ENCODE data around the gene NKD2.
"Not testable (repeated sequence)": the region's sequence is repeated elsewhere in the genome, so short reads cannot be mapped to it uniquely, and the experiment has no call there.

NKD2 gene

GRCh38 chr5:1057485-1058082, 49.0 kb downstream of the NKD2 start:
- DNase-seq (ENCODE audit: low read depth): no peak

GRCh38 chr5:1058083-1058945, 49.7 kb downstream of the NKD2 start:
- no peak for DNase-seq (ENCODE audit: low read depth)

GRCh38 chr5:1058988-1059883, 50.6 kb downstream of the NKD2 start:
- no peak for DNase-seq (ENCODE audit: low read depth)

GRCh38 chr5:1059884-1060263, 51.3 kb downstream of the NKD2 start:
- no peak for DNase-seq (ENCODE audit: low read depth)

- no peak for DNase-seq (ENCODE audit: low read depth)
These were observed 52.0 kb downstream of the NKD2 start for GRCh38 chr5:1060535-1060981.

- DNase-seq (ENCODE audit: low read depth): not testable (repeated sequence)
These were observed 52.7 kb downstream of the NKD2 start for GRCh38 chr5:1061292-1061691.

GRCh38 chr5:1061916-1062315, 53.3 kb downstream of the NKD2 start:
- no peak for DNase-seq (ENCODE audit: low read depth)

DNA sequence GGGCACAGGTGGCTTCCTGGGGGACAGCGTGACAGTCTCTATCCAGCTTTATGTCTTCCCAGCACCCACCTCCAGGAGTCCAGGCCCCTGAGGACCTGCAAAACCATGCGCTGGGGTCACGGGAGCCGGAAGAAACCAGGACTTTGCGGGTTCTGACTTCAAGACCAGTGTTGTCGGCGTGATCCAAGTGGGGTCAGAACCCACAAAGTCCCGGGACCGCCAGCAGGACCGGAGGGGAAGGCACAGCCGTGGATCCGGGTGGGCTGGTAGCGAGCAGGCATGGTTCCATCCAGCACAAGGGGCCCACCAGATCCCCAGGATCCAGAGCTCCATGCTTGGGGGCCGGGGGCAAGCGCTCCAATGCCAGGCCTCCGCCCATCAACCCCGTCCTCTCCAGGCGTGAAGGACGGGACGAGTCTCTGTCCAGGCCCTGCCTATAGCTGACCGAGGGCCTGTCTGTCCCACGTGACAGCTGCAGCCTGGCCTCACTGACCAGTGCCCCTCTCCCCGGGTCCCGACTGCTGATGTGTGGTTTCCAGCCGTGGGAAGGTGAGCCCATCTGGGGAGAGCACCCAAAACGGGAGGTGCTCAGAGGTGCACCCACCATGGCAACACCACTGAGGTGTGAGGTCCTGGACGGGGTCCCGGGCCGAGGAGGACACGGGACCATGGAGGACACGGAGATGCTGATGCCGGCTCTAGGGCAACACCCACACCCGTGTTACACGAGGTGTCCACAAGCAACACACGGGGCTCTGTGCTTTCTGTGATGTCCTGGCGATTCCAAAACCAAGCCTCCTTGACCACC, 54.4 kb downstream of the NKD2 start:
- no peak for DNase-seq (ENCODE audit: low read depth)

DNA sequence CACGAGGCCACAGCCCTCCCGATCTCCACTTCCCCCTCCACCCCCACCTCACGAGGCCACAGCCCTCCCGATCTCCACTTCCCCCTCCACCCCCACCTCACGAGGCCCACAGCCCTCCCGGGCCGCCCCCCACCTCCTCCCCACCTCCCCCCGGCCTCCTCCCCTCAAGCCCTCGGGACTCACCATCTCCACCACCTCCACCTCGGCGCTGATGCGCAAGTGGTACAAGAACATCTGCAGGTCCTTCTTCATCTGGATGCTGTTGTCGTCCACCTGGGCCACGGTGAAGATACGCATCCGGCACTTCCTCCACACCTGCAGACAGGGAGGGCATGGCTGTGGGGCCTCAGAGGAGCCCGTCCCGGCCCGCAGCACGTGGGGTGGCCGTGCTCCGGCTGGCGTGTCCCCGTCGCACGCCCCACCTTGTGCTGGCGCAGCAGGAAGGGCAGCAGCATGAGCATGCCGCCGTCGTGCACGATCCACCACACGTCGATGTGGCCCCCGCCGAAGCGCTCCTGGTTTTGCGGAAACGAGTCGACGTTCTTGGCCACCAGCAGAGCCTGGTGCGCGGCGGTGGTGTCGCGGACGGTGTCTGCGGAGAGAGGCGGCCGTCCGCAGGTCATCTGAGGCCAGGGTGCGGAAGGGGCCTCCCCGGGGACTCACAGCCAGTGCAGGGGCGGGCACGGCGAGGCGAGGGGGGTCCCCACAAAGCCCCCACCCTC, 55.2 kb downstream of the NKD2 start:
- DNase-seq (ENCODE audit: low read depth): no peak

- DNase-seq (ENCODE audit: low read depth): no peak
These were observed 56.0 kb downstream of the NKD2 start for GRCh38 chr5:1064383-1065142.

DNA sequence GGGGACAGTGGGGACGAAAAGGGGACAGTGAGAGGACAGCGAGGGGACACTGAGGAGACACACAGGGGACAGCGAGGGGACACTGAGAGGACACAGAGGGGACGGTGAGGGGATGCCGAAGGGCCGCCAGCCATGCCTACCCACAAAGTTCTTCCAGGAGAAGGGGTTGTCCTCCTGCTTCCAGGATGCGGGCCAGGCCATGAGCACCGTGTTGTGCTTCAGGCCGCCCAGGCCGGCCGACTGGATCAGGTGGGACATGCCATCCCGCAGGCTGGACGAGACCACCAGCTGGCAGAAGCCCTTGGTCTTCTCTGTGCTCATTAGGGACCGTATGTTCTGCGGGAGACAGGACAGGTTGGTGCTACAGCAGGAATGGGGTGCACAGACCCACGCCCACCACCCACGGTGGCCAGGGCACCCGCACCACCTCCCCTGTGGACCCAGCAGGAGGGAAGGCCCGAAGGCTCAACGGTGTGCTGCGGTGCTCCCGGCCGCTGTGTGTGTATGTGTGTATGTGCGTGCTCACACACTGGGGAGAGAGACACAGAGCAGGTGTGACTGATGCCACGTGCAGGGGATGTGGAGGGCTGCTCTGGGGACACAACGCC, 56.6 kb downstream of the NKD2 start:
- DNase-seq (ENCODE audit: low read depth): no peak

DNA sequence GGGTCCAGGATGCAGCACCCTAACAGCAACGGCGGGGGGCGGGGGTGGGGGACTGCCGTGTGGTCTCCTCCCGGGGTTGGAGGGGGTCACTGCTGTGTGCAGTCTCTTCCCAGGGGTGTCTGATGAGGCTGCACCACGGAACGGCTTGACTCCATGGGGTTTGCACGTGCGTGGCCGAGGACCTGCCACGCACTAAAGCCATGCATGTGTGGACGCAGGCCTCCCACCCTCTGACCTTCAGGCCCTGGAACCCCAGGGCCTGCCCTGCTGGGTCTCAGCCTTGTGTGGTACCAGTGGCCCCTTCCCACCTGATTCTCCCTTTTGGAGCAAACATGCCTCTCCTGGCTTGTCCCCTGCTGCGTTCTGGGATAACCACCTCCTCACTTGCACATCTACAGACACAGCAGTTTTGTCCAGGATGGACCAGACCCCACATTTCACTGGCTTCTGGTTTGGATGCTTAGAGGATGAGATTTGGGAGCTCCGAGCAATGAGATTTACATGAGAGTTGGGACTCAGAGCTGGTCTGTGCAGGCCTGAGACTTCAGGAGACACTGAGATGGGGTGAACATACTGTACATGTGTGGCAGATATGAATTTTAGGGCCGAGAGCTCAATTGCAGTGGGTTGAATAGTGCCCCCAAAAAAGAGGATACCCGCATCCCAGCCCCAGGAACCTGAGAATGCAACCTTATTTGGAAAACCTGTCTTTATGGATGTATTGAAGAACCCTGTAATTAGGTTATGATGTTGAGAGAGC, 57.5 kb downstream of the NKD2 start:
- DNase-seq (ENCODE audit: low read depth): no peak

DNA sequence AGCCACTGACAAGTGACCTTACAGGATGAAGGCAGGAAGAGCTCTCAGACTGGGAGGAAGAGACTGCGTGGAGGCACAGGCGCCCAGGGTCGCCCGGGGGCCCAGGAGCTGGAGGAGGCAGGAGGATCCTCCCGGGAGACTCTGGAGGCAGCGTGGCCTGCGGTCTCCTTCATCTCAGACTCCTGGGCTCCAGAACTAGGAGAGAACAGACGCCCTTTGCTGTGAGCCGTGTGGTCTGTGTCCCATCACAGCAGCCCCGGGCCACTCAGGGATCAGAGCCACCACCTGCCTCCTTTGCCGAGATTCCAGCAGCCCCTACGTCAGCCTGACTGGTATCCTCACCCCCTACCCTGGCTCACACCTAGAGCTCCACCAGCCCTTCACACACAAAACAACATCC, 58.1 kb downstream of the NKD2 start:
- no peak for DNase-seq (ENCODE audit: low read depth)

- DNase-seq (ENCODE audit: low read depth): no peak
These were observed 58.8 kb downstream of the NKD2 start for GRCh38 chr5:1067141-1068121.

GRCh38 chr5:1068204-1068894, 59.7 kb downstream of the NKD2 start:
- DNase-seq (ENCODE audit: low read depth): no peak

DNA sequence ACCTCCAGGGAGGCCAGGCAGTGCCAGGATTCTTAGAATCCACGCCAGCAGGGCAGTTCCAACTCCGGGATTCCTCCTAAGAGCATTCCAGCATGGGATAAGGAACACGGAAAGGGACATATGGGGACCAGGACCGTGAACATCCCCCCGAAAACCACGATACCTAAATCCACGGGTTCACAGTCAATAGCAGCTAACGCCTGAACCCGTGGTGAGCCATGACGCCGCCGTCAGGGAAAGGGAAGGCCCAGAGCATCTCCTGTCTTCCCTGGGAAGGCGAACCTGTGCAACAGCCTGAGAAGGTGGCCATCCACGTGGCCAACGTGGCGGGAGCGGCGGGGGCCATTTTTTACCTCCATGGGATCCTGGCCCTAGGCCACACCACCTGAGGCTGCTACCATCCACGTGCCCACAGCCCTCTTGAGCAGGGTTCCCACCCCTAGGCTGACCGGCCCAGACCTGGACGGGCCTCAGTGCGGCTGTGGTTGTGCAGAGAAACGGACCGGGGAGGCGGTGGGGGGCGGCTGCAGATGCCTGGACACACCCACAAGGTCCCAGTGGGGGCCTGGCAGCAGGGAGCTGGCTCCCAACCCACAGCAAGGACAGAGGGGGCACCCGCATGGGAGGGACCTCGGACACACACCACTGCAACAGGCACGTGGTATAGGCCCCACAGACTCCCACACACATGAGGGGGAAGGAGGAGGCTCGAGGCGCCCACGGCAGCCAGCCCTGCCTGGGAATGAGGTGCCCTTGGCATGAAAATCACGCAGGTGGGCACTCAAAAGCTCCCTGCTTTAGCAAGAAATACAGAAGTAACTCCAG, 60.5 kb downstream of the NKD2 start:
- DNase-seq (ENCODE audit: low read depth): no peak
